Measurements from ENCODE around the gene ABTB1. TPM values are rescaled to one million over a fixed set of nuclear protein-coding genes. Genes with fewer than 3 reads are reported as not detected.

Gene ABTB1
- total RNA-seq, 2 experiments from 2014 or later, result 4.4 to 14.5 TPM

- Histone ChIP-seq H3K36me3 (ENCODE audit: insufficient read depth, low read length) (0 out of 2 replicates have a peak, but pooled peaks cover 4% of the 10 kb centered on the region), H3K4me2 (ENCODE audit: low read length) (no peak overlapping the region), H2AFZ (ENCODE audit: low read length) (no peak overlapping the region), H4K20me1 (ENCODE audit: insufficient read depth, low read length) (no peaks in the 10 kb centered on the region), H3K27ac (ENCODE audit: low read depth, low read length, poor library complexity, severe bottlenecking) (no peak overlapping the region), H3K9me2 (ENCODE audit: insufficient read depth, low read length) (no peaks in the 10 kb centered on the region), H3K79me2 (ENCODE audit: insufficient read depth, low read depth, low read length) (no peaks in the 10 kb centered on the region), H3K4me1 (ENCODE audit: insufficient read depth, low read length, poor library complexity, severe bottlenecking) (no peaks in the 10 kb centered on the region), H3K9me3 (ENCODE audit: low read length) (no peaks in the 10 kb centered on the region), H3K4me3 (ENCODE audit: low read depth, low read length, poor library complexity, severe bottlenecking) (no peak overlapping the region)
- no TSS peak for BruUV-seq (replicated peaks)
- intact Hi-C loops (cut with micrococcal nuclease; ENCODE audit: unreplicated experiment), result no loop called here
- CTCF ChIA-PET (ENCODE audit: unreplicated experiment), result interaction anchor here (0.6 kb wide), 1 partner anchor 189 kb away, joined by 4 read pairs; no protein-coding TSS in a partner anchor
- TF ChIP-seq CTCF (conservative IDR thresholded peaks at IDR 0.05; ENCODE audit: low read length), result no peak
- TF ChIP-seq EZH2phosphoT487 (IDR thresholded peaks at IDR 0.05; ENCODE audit: borderline replicate concordance, low read depth, low read length), result no peak
- POLR2A ChIA-PET, result interaction anchor here (0.7 kb wide), 1 partner anchor 216 kb away, joined by 3 read pairs; no protein-coding TSS in a partner anchor
- no peak for DNase-seq (ENCODE audit: low spot score)
Measured at GRCh38 chr3:127645371-127646015, 27.3 kb upstream of the ABTB1 start.

- H3K9me3 ChIP-seq (ENCODE audit: low read length), result no peaks in the 10 kb centered on the region
- CTCF ChIA-PET (ENCODE audit: unreplicated experiment), result no interaction called here
- H3K4me2 ChIP-seq (ENCODE audit: low read length), result no peak overlapping the region
- no peaks in the 10 kb centered on the region for H4K20me1 ChIP-seq (ENCODE audit: insufficient read depth, low read length)
- intact Hi-C loops (cut with micrococcal nuclease; ENCODE audit: unreplicated experiment), result no loop called here
- H3K4me1 ChIP-seq (ENCODE audit: insufficient read depth, low read length, poor library complexity, severe bottlenecking), result no peaks in the 10 kb centered on the region
- TF ChIP-seq CTCF (conservative IDR thresholded peaks at IDR 0.05; ENCODE audit: low read length) (no peak), EZH2phosphoT487 (IDR thresholded peaks at IDR 0.05; ENCODE audit: borderline replicate concordance, low read depth, low read length) (no peak)
- POLR2A ChIA-PET, result interaction anchor here (0.7 to 1.2 kb wide), 4 partner anchors 11 to 550 kb away, joined by 3 to 4 read pairs (median 4); no protein-coding TSS in a partner anchor
- no peak overlapping the region for H2AFZ ChIP-seq (ENCODE audit: low read length)
- H3K4me3 ChIP-seq (ENCODE audit: low read depth, low read length, poor library complexity, severe bottlenecking), result no peak overlapping the region
- H3K27ac ChIP-seq (ENCODE audit: low read depth, low read length, poor library complexity, severe bottlenecking), result no peak overlapping the region
- H3K79me2 ChIP-seq (ENCODE audit: insufficient read depth, low read depth, low read length), result no peaks in the 10 kb centered on the region
- no TSS peak for BruUV-seq (replicated peaks)
- no peak for DNase-seq (ENCODE audit: low spot score)
- H3K9me2 ChIP-seq (ENCODE audit: insufficient read depth, low read length), result no peaks in the 10 kb centered on the region
- 0 out of 2 replicates have a peak, but pooled peaks cover 4% of the 10 kb centered on the region for H3K36me3 ChIP-seq (ENCODE audit: insufficient read depth, low read length)
Measured at GRCh38 chr3:127646501-127647046, 26.2 kb upstream of the ABTB1 start.

All from OCI-LY7 (cell line).